Measurements from ENCODE around the gene ACTA1.

DNA sequence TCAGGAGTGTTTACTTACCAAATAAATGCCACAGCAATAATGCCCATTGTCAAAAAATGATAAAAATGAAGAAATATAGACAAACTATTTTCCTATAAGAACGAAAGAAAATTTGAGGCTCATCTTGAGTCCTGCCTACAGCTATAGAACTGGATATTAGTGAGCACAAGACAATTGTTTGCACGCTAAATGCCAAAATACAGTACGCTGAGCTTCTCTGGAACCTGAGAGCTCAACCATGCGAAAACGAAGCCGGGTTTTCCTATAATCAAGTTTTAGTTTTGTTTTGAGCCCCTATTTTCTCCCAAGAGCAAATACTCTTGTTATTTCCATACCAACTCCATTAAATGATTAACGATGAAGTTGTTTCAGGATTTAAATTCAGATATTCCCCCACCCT, 49.1 kb downstream of the ACTA1 start:
- TF ChIP-seq, protein P1, sequence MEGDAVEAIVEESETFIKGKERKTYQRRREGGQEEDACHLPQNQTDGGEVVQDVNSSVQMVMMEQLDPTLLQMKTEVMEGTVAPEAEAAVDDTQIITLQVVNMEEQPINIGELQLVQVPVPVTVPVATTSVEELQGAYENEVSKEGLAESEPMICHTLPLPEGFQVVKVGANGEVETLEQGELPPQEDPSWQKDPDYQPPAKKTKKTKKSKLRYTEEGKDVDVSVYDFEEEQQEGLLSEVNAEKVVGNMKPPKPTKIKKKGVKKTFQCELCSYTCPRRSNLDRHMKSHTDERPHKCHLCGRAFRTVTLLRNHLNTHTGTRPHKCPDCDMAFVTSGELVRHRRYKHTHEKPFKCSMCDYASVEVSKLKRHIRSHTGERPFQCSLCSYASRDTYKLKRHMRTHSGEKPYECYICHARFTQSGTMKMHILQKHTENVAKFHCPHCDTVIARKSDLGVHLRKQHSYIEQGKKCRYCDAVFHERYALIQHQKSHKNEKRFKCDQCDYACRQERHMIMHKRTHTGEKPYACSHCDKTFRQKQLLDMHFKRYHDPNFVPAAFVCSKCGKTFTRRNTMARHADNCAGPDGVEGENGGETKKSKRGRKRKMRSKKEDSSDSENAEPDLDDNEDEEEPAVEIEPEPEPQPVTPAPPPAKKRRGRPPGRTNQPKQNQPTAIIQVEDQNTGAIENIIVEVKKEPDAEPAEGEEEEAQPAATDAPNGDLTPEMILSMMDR (conservative IDR thresholded peaks at IDR 0.05; ENCODE audit: low read depth, low read length): no peak
- no peak for TF ChIP-seq EZH2 (IDR thresholded peaks at IDR 0.05; ENCODE audit: borderline replicate concordance, low read depth, low read length, poor library complexity, severe bottlenecking)

All from A673 (cell line).